A673 (cell line): ENCODE data around the gene CNIH3.

Experiments
- CTCF ChIP-seq: fragments of 300-800, 200-600 bp; sonication (generic); conservative IDR thresholded peaks from 2 replicates; pipeline ENCODE4 v1.5.1; 2017; ENCODE audit warnings: low read depth, mild to moderate bottlenecking, antibody characterized with exemption, low read length, moderate library complexity, mixed read lengths
- EZH2 ChIP-seq: fragments of 200-600 bp; sonication (generic); IDR thresholded peaks from 2 replicates; pipeline ENCODE4 v1.6.1; 2017; ENCODE audit warnings: borderline replicate concordance, low read depth, mild to moderate bottlenecking, mixed read lengths, antibody characterized with exemption, low read length; ENCODE audit not compliant: poor library complexity, severe bottlenecking

- TF ChIP-seq CTCF (no peak), EZH2 (no peak)
Observed at GRCh38 chr1:224643653-224644052, 27.5 kb downstream of the CNIH3 start.
